HG03469 (cell line): Measurements from ENCODE around the gene LAMB3.
"Not testable (repeated sequence)": the region's sequence is repeated elsewhere in the genome, so short reads cannot be mapped to it uniquely, and the experiment has no call there.

Source experiments
- ATAC-seq: cut with Tn5 transposase; IDR thresholded peaks from one replicate; pipeline ENCODE4 v1.9.1; 2021; ENCODE audit warnings: mild to moderate bottlenecking, moderate library complexity, moderate number of reproducible peaks; ENCODE audit not compliant: unreplicated experiment

Gene LAMB3

DNA sequence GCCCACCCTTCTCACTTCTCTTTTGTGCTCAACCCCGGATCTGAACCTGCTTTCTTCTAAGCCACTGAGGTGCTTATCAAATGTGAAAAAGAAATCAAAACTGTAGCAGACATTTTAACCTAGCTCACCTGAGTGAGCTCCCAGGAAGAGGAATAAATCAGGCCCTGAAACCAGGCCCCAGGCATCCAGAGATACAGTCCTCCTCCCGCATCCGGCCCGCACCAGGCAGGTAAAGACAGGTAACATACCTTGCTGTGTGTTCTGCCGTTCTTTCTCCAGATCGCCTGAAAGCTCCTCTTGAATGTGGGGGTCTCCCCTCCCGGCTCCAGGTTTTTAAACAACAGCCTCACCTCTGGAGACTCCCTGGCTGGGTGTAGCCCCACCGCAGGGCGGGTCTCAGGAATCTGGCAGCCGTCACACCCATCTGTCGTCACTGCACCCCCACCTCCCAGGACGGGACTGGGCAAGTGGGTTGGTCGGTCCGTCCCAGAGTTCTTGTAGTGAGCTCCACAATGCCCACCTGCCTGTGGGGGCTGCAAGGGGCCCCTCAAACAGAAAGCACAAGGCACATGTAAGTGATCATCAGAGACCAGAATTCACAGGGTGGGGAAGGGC is at the start of gene LAMB3:
LAMB3 (minus strand) TSS at position 305 of the 615 bp plus-strand sequence. CDS start 1,481 bp downstream, outside the sequence.
- ATAC-seq, result no peak

- not testable (repeated sequence) for ATAC-seq
These were observed 48.5 kb upstream of the LAMB3 start for GRCh38 chr1:209700686-209701085.

GRCh38 chr1:209697126-209697525 is 44.9 kb upstream of the LAMB3 start:
- ATAC-seq, result no peak

DNA sequence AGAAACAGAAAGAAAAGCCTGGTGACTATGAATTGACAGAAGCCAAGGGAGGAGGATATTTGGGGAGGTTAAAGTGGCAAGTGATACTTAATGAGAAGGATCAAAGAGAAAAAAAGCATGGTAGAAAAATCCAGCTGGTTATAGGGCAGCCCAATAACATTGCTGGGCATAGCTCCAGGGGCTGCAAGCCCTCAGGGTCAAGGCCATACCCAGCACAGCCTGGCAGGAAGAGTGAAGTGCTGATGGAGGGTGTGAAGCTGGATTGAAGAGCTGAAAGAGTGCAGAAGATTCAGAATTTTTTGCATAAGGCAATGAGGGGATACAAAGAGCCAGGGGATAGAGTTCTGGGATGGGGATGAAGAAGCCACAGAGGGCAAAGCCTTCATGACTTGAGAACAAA is 44.4 kb upstream of the LAMB3 start:
- no peak for ATAC-seq

GRCh38 chr1:209692745-209693504 is 40.7 kb upstream of the LAMB3 start:
- no peak for ATAC-seq

DNA sequence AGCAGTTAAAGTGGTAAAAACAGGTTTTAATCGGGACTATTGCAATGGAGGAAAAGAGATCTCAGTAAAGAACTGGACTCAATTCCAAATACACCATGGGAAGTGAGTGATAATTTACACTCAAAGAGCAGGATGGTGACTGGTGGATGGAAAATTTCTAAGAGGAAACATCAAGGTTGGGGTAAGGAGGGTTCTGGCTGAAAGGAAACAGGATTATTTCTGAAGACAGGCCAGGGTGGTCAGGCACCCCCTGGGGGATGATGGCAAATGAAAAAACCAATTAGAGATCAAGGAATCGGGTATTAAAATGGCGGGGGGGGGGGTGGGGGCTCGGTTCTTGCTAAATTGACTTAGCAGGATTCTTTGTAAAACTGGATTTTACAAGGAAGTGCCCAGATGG is 40.1 kb upstream of the LAMB3 start:
- ATAC-seq, result no peak

DNA sequence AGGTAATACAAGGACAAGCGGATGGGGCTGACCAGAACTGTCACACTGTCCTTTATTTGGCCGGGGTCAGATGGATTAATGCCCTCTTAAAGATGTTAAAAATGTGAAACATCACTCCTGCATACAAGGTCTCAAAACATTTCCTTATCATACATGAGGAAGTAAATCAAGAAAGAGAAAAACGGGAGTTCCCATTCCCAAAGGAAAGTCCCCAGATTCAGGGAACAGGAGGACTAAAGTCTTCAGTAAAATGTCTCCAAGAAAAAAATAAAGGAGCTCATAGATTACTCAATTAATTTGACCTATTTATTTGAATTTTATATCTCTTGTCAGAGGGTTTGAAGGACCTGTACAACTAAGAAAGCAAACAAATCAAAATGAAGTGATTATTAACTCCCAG is 39.0 kb upstream of the LAMB3 start:
- no peak for ATAC-seq

DNA sequence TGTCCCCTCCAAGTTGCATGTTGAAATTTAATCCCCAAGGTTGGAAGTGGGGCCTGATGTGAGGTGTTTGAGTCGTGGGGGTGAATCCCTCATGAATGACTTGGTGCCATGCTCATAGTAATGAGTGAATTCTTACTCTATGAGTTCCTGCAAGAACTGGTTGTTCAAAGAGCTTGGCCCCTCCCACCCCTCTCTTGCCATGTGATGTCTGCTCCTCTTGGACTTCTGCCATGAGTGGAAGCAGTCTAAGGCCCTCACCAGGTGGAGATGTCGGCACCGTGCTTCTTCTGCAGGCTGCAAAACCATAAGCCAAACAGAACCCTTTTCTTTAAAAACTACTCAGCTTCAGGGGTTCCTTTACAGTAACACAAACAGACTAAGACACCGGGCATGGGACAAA is 37.3 kb upstream of the LAMB3 start:
- ATAC-seq, result no peak

DNA sequence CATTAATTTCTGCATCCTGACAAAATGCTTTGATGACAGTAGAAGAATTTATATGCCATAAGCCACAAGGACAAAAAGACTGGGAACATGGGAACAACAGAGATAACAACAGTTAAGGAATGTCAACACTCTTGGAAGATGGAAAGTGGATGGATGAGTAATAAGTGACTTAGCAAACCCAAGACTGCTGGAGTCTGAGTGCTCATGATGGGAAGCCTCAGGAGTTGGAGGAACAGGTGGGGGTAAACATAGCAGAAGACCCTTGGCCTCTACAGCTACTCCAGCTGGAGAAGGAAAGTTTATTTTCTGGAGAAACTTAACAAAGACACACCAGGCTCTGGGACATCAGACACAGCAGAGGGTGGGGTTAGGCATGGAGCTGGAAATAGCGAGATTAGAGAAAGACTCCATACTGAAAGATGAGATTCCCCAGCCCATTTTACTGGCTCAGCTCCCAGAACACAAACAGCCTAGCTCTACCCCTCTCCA is 36.6 kb upstream of the LAMB3 start:
- ATAC-seq, result no peak

GRCh38 chr1:209686322-209686721 is 34.1 kb upstream of the LAMB3 start:
- no peak for ATAC-seq

DNA sequence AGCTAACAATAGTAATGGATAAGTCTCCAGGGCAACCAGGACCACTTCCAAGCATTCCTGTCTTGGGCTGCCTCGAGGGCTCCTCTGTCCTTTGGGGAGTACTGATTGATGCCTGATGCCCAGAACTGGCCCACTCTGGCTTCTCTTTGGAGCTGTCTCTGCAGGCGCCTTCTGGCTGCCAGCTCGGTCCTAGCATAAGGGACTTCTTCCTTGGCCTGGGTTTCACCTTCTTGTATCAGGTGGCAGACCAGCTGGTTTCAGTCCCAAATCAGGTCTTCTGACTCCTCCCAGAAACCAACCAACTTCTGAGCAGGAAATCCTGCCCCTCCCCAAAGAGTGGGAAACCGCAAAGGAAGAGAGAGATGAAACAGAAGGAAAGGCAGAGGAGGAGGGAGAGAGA is 33.6 kb upstream of the LAMB3 start:
- no peak for ATAC-seq

- no peak for ATAC-seq
These were observed 26.8 kb upstream of the LAMB3 start for GRCh38 chr1:209678981-209679539.

- ATAC-seq, result no peak
These were observed 23.4 kb upstream of the LAMB3 start for GRCh38 chr1:209675565-209676154.

GRCh38 chr1:209674957-209675564 is 22.8 kb upstream of the LAMB3 start, which contains the start of gene G0S2:
G0S2 (plus strand) TSS chr1:209675412; CDS start chr1:209675685, 273 bp downstream.
- ATAC-seq, result no peak

- no peak for ATAC-seq
These were observed 21.6 kb upstream of the LAMB3 start for GRCh38 chr1:209673631-209674417.

GRCh38 chr1:209672705-209673630 is 20.7 kb upstream of the LAMB3 start:
- peak; percentile 94 for ATAC-seq

GRCh38 chr1:209670441-209671082 is 18.3 kb upstream of the LAMB3 start:
- ATAC-seq, result no peak

DNA sequence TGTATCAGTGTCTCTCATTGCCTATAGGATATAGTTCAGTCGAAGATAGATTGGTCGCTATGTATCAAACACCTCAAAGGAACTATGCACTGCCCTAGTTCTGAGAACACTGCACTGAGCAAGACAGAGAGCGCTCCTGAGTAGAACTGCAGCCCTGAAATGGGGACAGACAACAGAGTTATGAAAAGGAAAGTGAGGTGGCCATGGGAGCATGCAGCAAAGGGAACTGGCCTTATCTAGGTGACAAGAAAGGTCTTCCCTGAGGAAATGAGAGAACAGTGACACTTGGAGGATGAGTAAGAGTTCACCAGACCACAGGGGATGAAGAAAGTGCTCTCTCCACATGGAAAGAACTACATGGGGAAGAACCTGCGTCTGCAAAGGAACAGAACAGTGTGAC is 15.5 kb upstream of the LAMB3 start:
- no peak for ATAC-seq

GRCh38 chr1:209667103-209667502 is 14.9 kb upstream of the LAMB3 start:
- no peak for ATAC-seq
